ENCODE measurements around the gene AP4M1.

- TF ChIP-seq CEBPB (IDR thresholded peaks at IDR 0.05) (no peak), CTCF (IDR thresholded peaks at IDR 0.05) (no peak), POLR2A (IDR thresholded peaks at IDR 0.05; ENCODE audit: low read length) (no peak), EP300 (IDR thresholded peaks at IDR 0.05) (no peak), CHD4 (IDR thresholded peaks at IDR 0.05; ENCODE audit: borderline replicate concordance) (no peak), MAZ (IDR thresholded peaks at IDR 0.05; ENCODE audit: borderline replicate concordance, low read depth, low read length) (no peak), NR3C1 (IDR thresholded peaks at IDR 0.05) (no peak)
Observed at GRCh38 chr7:100107890-100108289, 6.4 kb downstream of the AP4M1 start.

All from A549 (cell line).